Measurements from ENCODE around the gene MKI67. TPM values are rescaled to one million over a fixed set of nuclear protein-coding genes. Genes with fewer than 3 reads are reported as not detected.

MKI67 gene
- total and polyA plus RNA-seq, 8 donors = under 0.01 to 3.1 (median 0.47) TPM

DNA sequence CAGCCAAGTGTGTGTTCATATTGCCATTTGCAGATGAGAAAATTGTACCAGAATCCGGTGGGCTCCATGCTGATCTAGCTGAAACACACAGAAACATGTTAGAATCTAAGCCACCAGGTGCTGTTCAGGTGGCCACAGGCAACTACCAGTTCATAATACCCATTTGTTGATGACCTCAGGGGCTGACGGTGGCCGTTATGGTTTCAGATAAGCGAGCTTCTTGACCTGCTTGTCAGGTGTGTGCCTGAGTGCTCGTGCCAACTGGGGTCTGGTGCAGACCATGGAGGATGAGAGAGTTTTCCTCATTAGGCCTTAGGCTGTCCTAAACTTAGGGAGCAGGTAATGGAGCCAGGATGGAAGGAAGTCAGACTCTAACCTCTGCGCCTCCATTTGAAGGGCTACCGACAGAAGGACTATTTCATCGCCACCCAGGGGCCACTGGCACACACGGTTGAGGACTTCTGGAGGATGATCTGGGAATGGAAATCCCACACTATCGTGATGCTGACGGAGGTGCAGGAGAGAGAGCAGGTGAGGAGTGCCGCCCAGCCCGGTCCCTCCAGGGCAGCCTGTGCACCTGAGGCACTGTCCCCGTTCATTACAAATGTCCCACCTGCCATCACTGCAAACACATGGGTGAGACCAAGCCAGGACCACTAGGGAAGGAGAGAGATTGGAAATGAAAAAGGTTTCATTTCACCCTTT, 53.1 kb downstream of the MKI67 start:
- ATAC-seq (no peak), DNase-seq (no peak), FAIRE-seq (no peak)
- no peak overlapping the region for H3K4me3 ChIP-seq
- H3K27ac ChIP-seq = no peak overlapping the region
- intact Hi-C loops (cut with DNase I) = loop anchor here in 1 of 3 donors (10.0 kb wide), 1 partner anchor 82 kb away; no protein-coding TSS in a partner anchor
- WGBS, 2 donors = 56 to 66% methylated on average over 14 of the region's 14 CpGs
- no peaks in the 10 kb centered on the region for H3K4me1 ChIP-seq
- no peaks in the 10 kb centered on the region for H3K9me3 ChIP-seq
- no peak for TF ChIP-seq CTCF (IDR thresholded peaks at IDR 0.05)
- no peaks in the 10 kb centered on the region for H3K27me3 ChIP-seq
- H3K36me3 ChIP-seq = no peaks in the 10 kb centered on the region

DNA sequence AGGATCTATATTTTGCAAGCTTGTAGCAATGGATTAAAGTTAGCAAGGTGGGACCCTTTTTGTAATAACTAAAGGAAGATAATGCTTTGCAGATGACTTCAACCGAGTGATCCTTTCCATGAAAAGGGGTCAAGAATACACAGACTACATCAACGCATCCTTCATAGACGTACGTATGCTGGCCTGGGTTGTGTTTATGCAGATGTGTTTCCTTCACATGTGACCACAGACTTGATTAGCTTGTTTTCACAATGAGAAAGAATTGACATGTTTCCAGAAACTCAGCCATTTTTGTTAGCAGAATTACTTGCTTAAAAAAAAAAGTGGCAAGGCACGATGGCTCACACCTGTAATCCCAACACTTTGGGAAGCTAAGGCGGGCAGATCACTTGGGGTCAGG, 54.2 kb downstream of the MKI67 start:
- Histone ChIP-seq H3K4me1 (no peaks in the 10 kb centered on the region), H3K36me3 (no peaks in the 10 kb centered on the region), H3K27me3 (no peaks in the 10 kb centered on the region), H3K27ac (no peak overlapping the region), H3K9me3 (no peaks in the 10 kb centered on the region), H3K4me3 (no peak overlapping the region)
- ATAC-seq (no peak), FAIRE-seq (no peak), DNase-seq (no peak)
- 44 to 49% methylated on average over 6 of the region's 6 CpGs for WGBS, 2 donors
- TF ChIP-seq CTCF (IDR thresholded peaks at IDR 0.05) = no peak
- intact Hi-C loops (cut with DNase I) = loop anchor here in 1 of 3 donors (10.0 kb wide), 1 partner anchor 83 kb away; no protein-coding TSS in a partner anchor

DNA sequence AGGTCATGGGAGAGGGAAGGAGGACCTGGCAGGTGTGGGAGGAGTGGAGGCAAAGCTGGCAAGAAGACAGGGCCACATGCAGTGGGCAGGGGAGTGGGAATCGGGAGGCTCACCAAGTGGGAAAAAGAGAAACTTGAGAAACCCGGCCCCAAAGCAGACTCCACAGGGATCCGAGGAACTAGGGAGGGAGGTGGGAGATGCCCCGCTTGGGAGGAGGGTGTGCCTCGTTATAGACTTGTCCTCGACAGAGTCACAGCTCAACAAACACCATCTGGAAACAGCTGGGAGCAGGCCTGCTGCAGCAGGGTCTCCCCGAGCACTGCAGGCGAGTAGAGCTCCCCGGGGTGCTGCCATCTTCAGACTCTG, 54.8 kb downstream of the MKI67 start:
- Histone ChIP-seq H3K4me1 (no peaks in the 10 kb centered on the region), H3K9me3 (no peaks in the 10 kb centered on the region), H3K4me3 (no peak overlapping the region), H3K36me3 (no peaks in the 10 kb centered on the region), H3K27ac (no peak overlapping the region), H3K27me3 (no peaks in the 10 kb centered on the region)
- no peak for FAIRE-seq
- no peak for DNase-seq
- no peak for ATAC-seq
- 42 to 60% methylated on average over 9 of the region's 9 CpGs for WGBS, 2 donors
- TF ChIP-seq CTCF (IDR thresholded peaks at IDR 0.05) = no peak
- intact Hi-C loops (cut with DNase I) = loop anchor here in 1 of 3 donors (10.0 kb wide), 1 partner anchor 83 kb away; no protein-coding TSS in a partner anchor

- Histone ChIP-seq H3K4me1 (no peaks in the 10 kb centered on the region), H3K36me3 (no peaks in the 10 kb centered on the region), H3K27ac (no peak overlapping the region), H3K9me3 (no peaks in the 10 kb centered on the region), H3K27me3 (no peaks in the 10 kb centered on the region), H3K4me3 (no peak overlapping the region)
- intact Hi-C loops (cut with DNase I) = loop anchor here in 1 of 3 donors (10.0 kb wide), 1 partner anchor 84 kb away; no protein-coding TSS in a partner anchor
- WGBS, 2 donors = 65 to 74% methylated on average over 17 of the region's 17 CpGs
- no peak for TF ChIP-seq CTCF (IDR thresholded peaks at IDR 0.05)
- ATAC-seq (no peak), FAIRE-seq (no peak), DNase-seq (no peak)
These were observed 55.4 kb downstream of the MKI67 start for GRCh38 chr10:128070721-128071416.

DNA sequence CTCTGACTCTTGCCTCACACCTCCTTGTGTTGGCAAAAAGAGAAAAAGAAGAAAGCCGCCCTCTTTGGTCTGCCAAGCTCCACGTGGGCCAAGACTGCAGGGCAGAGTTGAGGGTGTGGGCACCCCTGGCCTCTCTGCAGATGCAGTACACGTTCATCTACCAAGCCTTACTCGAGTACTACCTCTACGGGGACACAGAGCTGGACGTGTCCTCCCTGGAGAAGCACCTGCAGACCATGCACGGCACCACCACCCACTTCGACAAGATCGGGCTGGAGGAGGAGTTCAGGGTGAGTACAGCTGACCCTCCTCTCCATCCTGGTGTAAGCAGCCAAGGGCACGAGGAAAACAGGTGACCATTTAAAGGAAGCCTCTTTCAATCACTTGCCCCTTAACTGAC, 56.1 kb downstream of the MKI67 start:
- intact Hi-C loops (cut with DNase I) = loop anchor here in 1 of 3 donors (10.0 kb wide), 1 partner anchor 85 kb away; no protein-coding TSS in a partner anchor
- WGBS, 2 donors = 61 to 66% methylated on average over 10 of the region's 10 CpGs

More for the DNA sequence above, 56.1 kb downstream of the MKI67 start:
- no peaks in the 10 kb centered on the region for H3K4me1 ChIP-seq
- no peaks in the 10 kb centered on the region for H3K27me3 ChIP-seq
- H3K36me3 ChIP-seq = no peaks in the 10 kb centered on the region
- no peak overlapping the region for H3K4me3 ChIP-seq
- no peak for TF ChIP-seq CTCF (IDR thresholded peaks at IDR 0.05)
- H3K27ac ChIP-seq = no peak overlapping the region
- no peaks in the 10 kb centered on the region for H3K9me3 ChIP-seq
- DNase-seq = no peak
- ATAC-seq = no peak
- FAIRE-seq = no peak

Measured in pancreas (tissue), 10 donors.